ENCODE measurements around the gene EXOC2. TPM values are rescaled to one million over a fixed set of nuclear protein-coding genes. Genes with fewer than 3 reads are reported as not detected.

Gene EXOC2
- total and polyA plus RNA-seq, 2 of the 13 experiments (the other 11 are each of a cell fraction or from before 2014, with no cell fraction given): 12.6 to 22.9 TPM

DNA sequence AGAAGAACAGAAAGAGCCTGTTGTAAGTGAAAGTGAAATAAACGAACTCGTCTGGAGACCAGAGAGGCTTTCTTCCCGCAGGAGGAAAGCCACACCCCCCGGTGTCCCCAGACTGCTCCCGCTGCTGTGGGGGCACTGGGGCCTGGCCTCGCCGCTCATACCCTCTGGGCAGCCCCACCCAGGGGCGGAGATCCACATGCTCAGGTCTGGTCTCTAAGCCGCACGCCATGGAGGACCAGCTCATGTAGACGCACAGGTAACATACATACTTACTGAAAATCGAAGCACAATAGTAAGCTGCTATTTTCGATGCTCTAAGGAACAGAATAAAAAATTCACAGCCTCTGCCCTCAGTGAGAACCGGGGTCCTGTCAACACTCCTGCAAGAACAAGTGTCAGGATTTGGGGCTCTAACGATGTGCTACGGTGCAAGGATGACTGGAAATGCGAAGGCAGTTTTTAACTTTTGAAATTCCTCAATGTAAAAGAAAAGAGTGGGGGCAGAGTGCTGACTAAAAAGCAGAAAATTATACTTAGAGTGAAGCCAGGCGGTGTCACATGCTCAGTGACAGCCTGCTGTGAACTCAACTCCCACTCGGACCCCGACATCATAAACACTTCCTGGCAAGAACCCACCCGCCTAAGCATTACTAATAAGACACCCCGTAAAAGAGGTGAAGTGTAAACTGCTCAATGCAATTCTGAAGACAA is 190.9 kb downstream of the EXOC2 start:
- 93% methylated on average over 22 of the region's 22 CpGs for WGBS (ENCODE audit: low lambda C conversion rate)
- no peak for DNase-seq (ENCODE audit: low spot score)
- CTCF ChIA-PET (ENCODE audit: low intra/inter-chr PET ratio, low total read pairs): no interaction called here

More for the DNA sequence above, 190.9 kb downstream of the EXOC2 start:
- no peak overlapping the region for H3K27ac ChIP-seq (ENCODE audit: extremely low read length, insufficient read depth, low read length)
- H3K4me2 ChIP-seq (ENCODE audit: low read depth, low read length): no peak overlapping the region
- H4K20me1 ChIP-seq (ENCODE audit: insufficient read depth, low read length): no peaks in the 10 kb centered on the region
- H2AFZ ChIP-seq (ENCODE audit: low read length): no peak overlapping the region
- intact Hi-C loops (cut with micrococcal nuclease; ENCODE audit: unreplicated experiment): no loop called here
- POLR2A ChIA-PET: no interaction called here
- H3K4me3 ChIP-seq (replicated peaks in 1 of 3; ENCODE audit: insufficient read depth in 1 of 3, low read depth in 2 of 3, low read length in 3 of 3): no peak overlapping the region
- 0 out of 5 replicates have a peak, but pooled peaks cover 0 to 2% of the 10 kb centered on the region in 2 experiments for H3K36me3 ChIP-seq (replicated peaks in 1 of 2; ENCODE audit: control insufficient read depth in 1 of 2, insufficient read depth in 2 of 2, low read length in 2 of 2)
- H3K9ac ChIP-seq (ENCODE audit: insufficient read depth, low read depth, low read length): no peak overlapping the region
- BruUV-seq (replicated peaks): no TSS peak
- TF ChIP-seq ZNF761 (CRISPR knock-in tag; conservative IDR thresholded peaks at IDR 0.05) (no peak), DZIP1 (CRISPR knock-in tag; IDR thresholded peaks at IDR 0.05) (no peak), KDM2A (CRISPR knock-in tag; IDR thresholded peaks at IDR 0.05; ENCODE audit: borderline replicate concordance, low read depth) (no peak), ZNF124 (CRISPR knock-in tag; IDR thresholded peaks at IDR 0.05) (no peak), RARG (CRISPR knock-in tag; IDR thresholded peaks at IDR 0.05; ENCODE audit: low read depth) (no peak), PHF8 (CRISPR knock-in tag; IDR thresholded peaks at IDR 0.05) (no peak)
- FAIRE-seq: no peak
- in situ Hi-C loops (cut with HindIII; ENCODE audit: extremely low pct_ligation_motif_present, low pct_unique_long_range_greater_than_20kb): no loop called here
- no peaks in the 10 kb centered on the region for H3K27me3 ChIP-seq (ENCODE audit: control insufficient read depth in 1 of 2, insufficient read depth in 2 of 2, low read length in 2 of 2)
- ATAC-seq: no peak
- H3K9me3 ChIP-seq (ENCODE audit: low read length): no peaks in the 10 kb centered on the region
- H3K4me1 ChIP-seq (ENCODE audit: insufficient read depth, low read length): no peaks in the 10 kb centered on the region
- no peaks in the 10 kb centered on the region for H3K79me2 ChIP-seq (ENCODE audit: insufficient read depth, low read length)

Data from HepG2 (cell line).